Mucosa of gallbladder (tissue), 1 donor: ENCODE results near the gene SNF8. TPM values are rescaled to one million over a fixed set of nuclear protein-coding genes. Genes with fewer than 3 reads are reported as not detected.

Experiments used
- DNase-seq: peaks from one replicate; pipeline ENCODE4 v3.0.0-alpha.2; 2020; ENCODE audit warnings: low spot score
- total RNA-seq: library from RNA; stranded (reverse); gene quantifications from one replicate; pipeline ENCODE4 v1.2.1, GENCODE V29; 2021
- donor health status: DM: no; HTN: no; CAD: no.

The SNF8 gene
- total RNA-seq, 1 donor from 2014 or later, result 90.2 TPM

DNA sequence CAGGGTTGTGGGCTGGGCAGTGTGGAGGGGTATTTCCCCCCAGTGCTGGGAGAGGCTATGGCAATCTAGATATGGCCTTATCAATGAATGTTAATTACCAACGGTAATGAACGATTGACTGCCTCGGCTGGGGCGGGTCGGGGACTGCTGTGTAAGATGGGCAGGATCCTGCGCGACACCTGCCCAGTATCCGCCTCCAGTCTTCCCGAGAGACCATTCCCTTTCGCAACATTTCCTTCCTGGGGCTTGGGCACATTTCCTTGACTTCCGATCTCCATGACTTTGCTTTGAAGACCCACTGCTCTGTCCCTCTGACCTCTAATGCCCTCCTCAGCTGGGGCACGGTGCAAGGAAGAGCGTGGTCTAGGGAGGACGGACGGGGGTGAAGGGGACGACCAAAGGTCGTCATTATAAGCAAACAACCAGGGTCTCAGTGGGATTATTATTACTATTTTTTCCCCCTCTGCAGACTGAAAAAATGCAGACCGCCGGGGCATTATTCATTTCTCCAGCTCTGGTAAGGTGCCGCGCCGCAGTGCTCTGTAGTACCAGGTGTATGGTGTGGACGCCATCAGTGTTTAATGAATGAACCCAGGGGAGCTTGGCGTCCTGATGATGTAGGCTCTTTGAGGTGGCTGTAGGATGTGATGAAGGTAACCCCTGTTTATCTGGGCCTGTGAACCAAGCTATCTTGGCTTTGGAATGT lies 51.5 kb downstream of the SNF8 start:
- DNase-seq, result no peak

- no peak for DNase-seq
Measured at GRCh38 chr17:48890086-48890485, 54.6 kb downstream of the SNF8 start.

DNA sequence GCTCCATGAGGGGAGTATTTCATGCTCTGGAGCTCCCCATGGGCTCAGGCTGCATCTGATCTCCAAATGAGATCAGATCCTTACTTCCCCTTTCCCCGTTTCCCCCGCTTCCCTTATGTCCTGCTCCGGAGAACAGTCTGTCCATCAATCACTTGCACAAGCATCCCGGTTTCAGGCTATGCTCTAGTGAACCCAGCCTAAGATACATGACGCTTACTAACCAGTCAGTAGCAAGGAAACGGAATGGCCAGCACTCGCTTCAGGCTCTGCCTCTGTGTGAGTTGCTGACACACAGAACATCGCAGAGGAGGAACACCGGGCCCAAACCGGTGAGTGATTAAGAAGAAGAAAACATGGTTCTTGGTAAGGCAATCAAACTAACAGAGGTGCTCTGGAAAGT lies 61.5 kb downstream of the SNF8 start:
- no peak for DNase-seq

GRCh38 chr17:48882272-48882671 lies 62.4 kb downstream of the SNF8 start:
- no peak for DNase-seq

Other genes starting within 250 kb of the SNF8 start
- not detected for gene PRAC1, start 222.3 kb downstream of the SNF8 start, total RNA-seq
- gene PRAC2, start 221.7 kb downstream of the SNF8 start, total RNA-seq, result not detected
- 0.12 TPM for gene HOXB13, start 216.1 kb downstream of the SNF8 start, total RNA-seq
- 5.1 TPM for gene TTLL6, start 127.6 kb downstream of the SNF8 start, total RNA-seq
- 163 TPM for gene CALCOCO2, start 113.8 kb downstream of the SNF8 start, total RNA-seq
- 69.5 TPM for gene ATP5MC1, start 52.1 kb downstream of the SNF8 start, total RNA-seq
- 78.0 TPM for gene UBE2Z, start 36.4 kb downstream of the SNF8 start, total RNA-seq
- gene GIP, start 23.8 kb upstream of the SNF8 start, total RNA-seq, result not detected
- 1.1 TPM for gene IGF2BP1, start 52.5 kb upstream of the SNF8 start, total RNA-seq
- gene B4GALNT2, start 187.9 kb upstream of the SNF8 start, total RNA-seq, result 4.6 TPM